ENCODE data around the gene S100B. TPM values are rescaled to one million over a fixed set of nuclear protein-coding genes. Genes with fewer than 3 reads are reported as not detected.
"Not testable (repeated sequence)": the region's sequence is repeated elsewhere in the genome, so short reads cannot be mapped to it uniquely, and the experiment has no call there.

S100B gene
- total and polyA plus RNA-seq, 9 donors: 11.0 to 66.2 (median 22.8) TPM

- Histone ChIP-seq H3K4me3 (ENCODE audit: low read length) (no peak overlapping the region), H3K27ac (ENCODE audit: low read length) (no peak overlapping the region), H3K27me3 (ENCODE audit: control insufficient read depth, insufficient read depth, low read length) (no peaks in the 10 kb centered on the region), H3K4me1 (ENCODE audit: control insufficient read depth, insufficient read depth, low read length) (no peaks in the 10 kb centered on the region), H3K9me3 (replicated peaks; ENCODE audit: control insufficient read depth, low read depth, low read length) (peaks cover 23% of the 10 kb centered on the region), H3K36me3 (ENCODE audit: control insufficient read depth, insufficient read depth, low read length) (peaks cover 5% of the 10 kb centered on the region)
- 94% methylated on average over 2 of the region's 7 CpGs for WGBS (ENCODE audit: insufficient coverage)
- no peak for DNase-seq
Measured at GRCh38 chr21:46585191-46585953, 19.5 kb downstream of the S100B start.

GRCh38 chr21:46581780-46582307 lies 23.0 kb downstream of the S100B start:
- no peak overlapping the region for H3K4me3 ChIP-seq (ENCODE audit: low read length)
- peaks cover 5% of the 10 kb centered on the region for H3K36me3 ChIP-seq (ENCODE audit: control insufficient read depth, insufficient read depth, low read length)
- no peak overlapping the region for H3K27ac ChIP-seq (ENCODE audit: low read length)
- peaks cover 35% of the 10 kb centered on the region for H3K9me3 ChIP-seq (replicated peaks; ENCODE audit: control insufficient read depth, low read depth, low read length)
- 96% methylated on average over 2 of the region's 5 CpGs for WGBS (ENCODE audit: insufficient coverage)
- DNase-seq: no peak
- no peaks in the 10 kb centered on the region for H3K27me3 ChIP-seq (ENCODE audit: control insufficient read depth, insufficient read depth, low read length)
- H3K4me1 ChIP-seq (ENCODE audit: control insufficient read depth, insufficient read depth, low read length): no peaks in the 10 kb centered on the region

GRCh38 chr21:46579394-46579793 lies 25.5 kb downstream of the S100B start:
- not testable (repeated sequence) for H3K4me1 ChIP-seq (ENCODE audit: control insufficient read depth, insufficient read depth, low read length); H3K4me3 ChIP-seq (ENCODE audit: low read length); H3K36me3 ChIP-seq (ENCODE audit: control insufficient read depth, insufficient read depth, low read length); H3K27ac ChIP-seq (ENCODE audit: low read length); DNase-seq; H3K27me3 ChIP-seq (ENCODE audit: control insufficient read depth, insufficient read depth, low read length)
- WGBS (ENCODE audit: insufficient coverage): no CpG with 5 or more reads among the region's 2 CpGs
- H3K9me3 ChIP-seq (replicated peaks; ENCODE audit: control insufficient read depth, low read depth, low read length): peaks cover 25% of the 10 kb centered on the region

GRCh38 chr21:46577786-46578185 lies 27.1 kb downstream of the S100B start:
- H3K27me3 ChIP-seq (ENCODE audit: control insufficient read depth, insufficient read depth, low read length); DNase-seq; H3K36me3 ChIP-seq (ENCODE audit: control insufficient read depth, insufficient read depth, low read length); H3K4me3 ChIP-seq (ENCODE audit: low read length); H3K4me1 ChIP-seq (ENCODE audit: control insufficient read depth, insufficient read depth, low read length); H3K27ac ChIP-seq (ENCODE audit: low read length): not testable (repeated sequence)
- peaks cover 26% of the 10 kb centered on the region for H3K9me3 ChIP-seq (replicated peaks; ENCODE audit: control insufficient read depth, low read depth, low read length)
- WGBS (ENCODE audit: insufficient coverage): 91% methylated on average over 4 of the region's 5 CpGs

GRCh38 chr21:46572850-46573249 lies 32.0 kb downstream of the S100B start:
- H3K27me3 ChIP-seq (ENCODE audit: control insufficient read depth, insufficient read depth, low read length): no peaks in the 10 kb centered on the region
- H3K36me3 ChIP-seq (ENCODE audit: control insufficient read depth, insufficient read depth, low read length): peaks cover 21% of the 10 kb centered on the region
- H3K9me3 ChIP-seq (replicated peaks; ENCODE audit: control insufficient read depth, low read depth, low read length): peaks cover 7% of the 10 kb centered on the region
- H3K4me1 ChIP-seq (ENCODE audit: control insufficient read depth, insufficient read depth, low read length): no peaks in the 10 kb centered on the region
- DNase-seq: no peak
- H3K27ac ChIP-seq (ENCODE audit: low read length): no peak overlapping the region
- WGBS (ENCODE audit: insufficient coverage): no CpG with 5 or more reads among the region's 1 CpG
- no peak overlapping the region for H3K4me3 ChIP-seq (ENCODE audit: low read length)

GRCh38 chr21:46570631-46571030 lies 34.3 kb downstream of the S100B start:
- Histone ChIP-seq H3K27me3 (ENCODE audit: control insufficient read depth, insufficient read depth, low read length) (no peaks in the 10 kb centered on the region), H3K36me3 (ENCODE audit: control insufficient read depth, insufficient read depth, low read length) (peaks cover 42% of the 10 kb centered on the region), H3K9me3 (replicated peaks; ENCODE audit: control insufficient read depth, low read depth, low read length) (peaks cover 7% of the 10 kb centered on the region), H3K27ac (ENCODE audit: low read length) (no peak overlapping the region), H3K4me3 (ENCODE audit: low read length) (no peak overlapping the region), H3K4me1 (ENCODE audit: control insufficient read depth, insufficient read depth, low read length) (no peaks in the 10 kb centered on the region)
- no peak for DNase-seq

GRCh38 chr21:46570119-46570518 lies 34.8 kb downstream of the S100B start:
- Histone ChIP-seq H3K9me3 (replicated peaks; ENCODE audit: control insufficient read depth, low read depth, low read length) (peaks cover 7% of the 10 kb centered on the region), H3K27ac (ENCODE audit: low read length) (no peak overlapping the region), H3K27me3 (ENCODE audit: control insufficient read depth, insufficient read depth, low read length) (no peaks in the 10 kb centered on the region), H3K4me3 (ENCODE audit: low read length) (no peak overlapping the region), H3K36me3 (ENCODE audit: control insufficient read depth, insufficient read depth, low read length) (peaks cover 47% of the 10 kb centered on the region), H3K4me1 (ENCODE audit: control insufficient read depth, insufficient read depth, low read length) (no peaks in the 10 kb centered on the region)
- no peak for DNase-seq
- 83% methylated on average over 1 of the region's 2 CpGs for WGBS (ENCODE audit: insufficient coverage)

GRCh38 chr21:46569081-46569480 lies 35.8 kb downstream of the S100B start:
- no peaks in the 10 kb centered on the region for H3K27me3 ChIP-seq (ENCODE audit: control insufficient read depth, insufficient read depth, low read length)
- no CpG with 5 or more reads among the region's 1 CpG for WGBS (ENCODE audit: insufficient coverage)
- H3K9me3 ChIP-seq (replicated peaks; ENCODE audit: control insufficient read depth, low read depth, low read length): peaks cover 7% of the 10 kb centered on the region
- H3K36me3 ChIP-seq (ENCODE audit: control insufficient read depth, insufficient read depth, low read length): peaks cover 57% of the 10 kb centered on the region
- H3K4me1 ChIP-seq (ENCODE audit: control insufficient read depth, insufficient read depth, low read length): no peaks in the 10 kb centered on the region
- no peak overlapping the region for H3K4me3 ChIP-seq (ENCODE audit: low read length)
- no peak for DNase-seq
- H3K27ac ChIP-seq (ENCODE audit: low read length): no peak overlapping the region

GRCh38 chr21:46568562-46568961 lies 36.3 kb downstream of the S100B start:
- peaks cover 62% of the 10 kb centered on the region for H3K36me3 ChIP-seq (ENCODE audit: control insufficient read depth, insufficient read depth, low read length)
- no peak for DNase-seq
- no peak overlapping the region for H3K27ac ChIP-seq (ENCODE audit: low read length)
- no peaks in the 10 kb centered on the region for H3K27me3 ChIP-seq (ENCODE audit: control insufficient read depth, insufficient read depth, low read length)
- H3K4me1 ChIP-seq (ENCODE audit: control insufficient read depth, insufficient read depth, low read length): no peaks in the 10 kb centered on the region
- WGBS (ENCODE audit: insufficient coverage): 100% methylated on average over 1 of the region's 4 CpGs
- no peak overlapping the region for H3K4me3 ChIP-seq (ENCODE audit: low read length)
- peaks cover 7% of the 10 kb centered on the region for H3K9me3 ChIP-seq (replicated peaks; ENCODE audit: control insufficient read depth, low read depth, low read length)

- WGBS (ENCODE audit: insufficient coverage): 95% methylated on average over 11 of the region's 15 CpGs
- H3K4me3 ChIP-seq (ENCODE audit: low read length): no peak overlapping the region
- no peak overlapping the region for H3K27ac ChIP-seq (ENCODE audit: low read length)
- H3K27me3 ChIP-seq (ENCODE audit: control insufficient read depth, insufficient read depth, low read length): no peaks in the 10 kb centered on the region
- DNase-seq: no peak
- H3K9me3 ChIP-seq (replicated peaks; ENCODE audit: control insufficient read depth, low read depth, low read length): peaks cover 4% of the 10 kb centered on the region
- H3K36me3 ChIP-seq (ENCODE audit: control insufficient read depth, insufficient read depth, low read length): peaks cover 72% of the 10 kb centered on the region
- H3K4me1 ChIP-seq (ENCODE audit: control insufficient read depth, insufficient read depth, low read length): no peaks in the 10 kb centered on the region
Measured at GRCh38 chr21:46567348-46567747, 37.5 kb downstream of the S100B start.

Measured in muscle of leg (tissue), 11 donors.